Middle frontal gyrus (tissue), 1 donor: ENCODE results near the gene CASQ2.
A peak's percentile ranks its signal among the peaks of the same experiment; 100 is the strongest.
"Not testable (repeated sequence)": the region's sequence is repeated elsewhere in the genome, so short reads cannot be mapped to it uniquely, and the experiment has no call there.

ENCODE experiments used
- DNase-seq: peaks from one replicate; pipeline ENCODE4 v3.0.0-alpha.2; 2015; ENCODE audit warnings: low spot score; ENCODE audit errors: extremely low spot score

CASQ2 gene

GRCh38 chr1:115781343-115781742 is 12.8 kb upstream of the CASQ2 start:
- no peak for DNase-seq

DNA sequence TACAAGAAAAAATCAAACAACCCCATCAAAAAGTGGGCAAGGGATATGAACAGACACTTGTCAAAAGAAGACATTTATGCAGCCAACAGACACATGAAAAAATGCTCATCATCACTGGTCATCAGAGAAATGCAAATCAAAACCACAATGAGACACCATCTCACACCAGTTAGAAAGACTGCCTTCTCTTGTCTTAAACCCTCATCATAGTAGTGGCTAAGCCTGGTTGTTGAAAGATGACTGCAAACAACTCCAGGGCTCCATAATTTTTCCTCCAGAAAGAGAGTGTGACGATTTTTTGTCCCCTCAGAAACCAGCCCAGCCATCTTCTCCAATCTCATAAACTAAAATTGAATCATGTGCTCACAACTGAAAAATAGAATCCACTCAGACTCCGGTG is 12.1 kb upstream of the CASQ2 start:
- DNase-seq: not testable (repeated sequence)

GRCh38 chr1:115779075-115779474 is 10.6 kb upstream of the CASQ2 start:
- DNase-seq: not testable (repeated sequence)

- peak; percentile 58 for DNase-seq
Observed at GRCh38 chr1:115771847-115772457, 3.4 kb upstream of the CASQ2 start.

DNA sequence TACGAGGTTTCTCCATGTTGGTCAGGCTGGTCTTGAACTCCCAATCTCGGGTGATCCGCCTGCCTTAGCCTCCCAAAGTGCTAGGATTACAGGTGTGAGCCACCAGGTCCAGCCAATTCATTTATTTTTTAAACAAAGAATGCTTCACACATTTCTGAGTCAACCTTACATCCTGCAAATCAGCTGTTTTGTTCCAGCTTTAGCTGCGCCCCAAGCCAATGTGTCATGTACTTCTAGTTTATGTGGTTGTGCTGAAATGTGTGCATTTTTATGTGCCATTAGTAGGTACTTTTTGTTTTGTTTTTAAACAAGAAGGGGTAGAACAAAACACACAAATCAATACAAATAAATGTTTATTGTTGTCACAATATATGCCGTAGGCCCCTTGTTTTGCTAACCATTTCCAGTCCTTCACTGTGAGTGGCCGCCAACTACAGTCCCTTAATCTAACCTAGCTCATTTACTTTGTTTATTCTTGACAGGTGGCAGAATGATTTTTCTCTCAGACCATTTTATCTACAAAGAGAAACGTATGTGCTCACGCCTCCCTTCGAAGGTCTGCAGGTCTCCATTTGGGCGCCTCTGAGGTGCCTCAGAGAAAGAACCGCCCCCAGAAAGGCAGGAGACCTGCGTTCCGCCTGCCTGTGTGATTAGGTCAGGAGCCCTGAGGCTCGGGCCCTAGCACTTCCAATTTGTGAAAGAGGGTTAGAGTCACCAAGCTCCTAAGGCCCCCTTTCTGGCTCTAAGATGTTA is 2.8 kb upstream of the CASQ2 start:
- DNase-seq: no peak

- no peak for DNase-seq
Observed at GRCh38 chr1:115767403-115767802, 1.1 kb downstream of the CASQ2 start.

DNA sequence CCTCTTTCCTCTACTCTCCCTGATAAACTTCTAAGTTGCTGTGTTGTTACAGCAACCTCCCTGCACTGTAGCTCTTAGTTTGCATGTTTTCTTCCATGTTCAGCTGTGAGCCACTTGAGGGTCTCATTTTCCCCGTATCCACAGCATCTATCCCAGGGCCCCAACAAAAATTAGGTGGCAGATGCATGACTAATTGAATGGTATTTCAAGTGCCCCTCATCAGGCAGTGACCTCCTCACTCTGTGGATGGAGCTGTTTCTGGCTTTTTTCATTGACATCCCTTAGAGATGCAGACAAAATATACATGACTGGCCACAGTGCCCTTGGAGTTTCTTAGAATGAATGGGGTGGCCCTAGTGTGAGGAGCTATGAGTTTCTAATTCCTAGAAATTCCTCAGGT is 3.4 kb downstream of the CASQ2 start:
- no peak for DNase-seq

DNA sequence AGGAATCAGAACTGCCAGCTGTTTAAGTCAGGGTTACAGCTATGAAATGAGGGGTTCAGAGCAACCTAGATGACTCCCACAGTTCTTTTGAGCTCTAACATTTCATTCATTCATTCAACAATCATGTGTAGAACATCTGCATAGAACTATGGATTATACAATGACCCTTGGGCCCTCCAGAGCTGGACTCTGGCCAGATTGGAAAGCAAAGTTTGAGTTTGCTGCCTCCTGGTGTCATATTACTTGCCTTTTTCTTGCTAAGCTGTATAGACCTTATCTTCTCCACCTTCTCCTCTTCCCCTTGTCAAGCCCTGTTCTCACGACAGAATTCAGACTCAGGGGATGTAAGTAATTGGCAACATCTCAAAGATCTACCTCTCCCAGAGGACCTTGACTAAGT is 4.0 kb downstream of the CASQ2 start:
- no peak for DNase-seq

- DNase-seq: no peak
Observed at GRCh38 chr1:115762779-115763178, 5.7 kb downstream of the CASQ2 start.

DNA sequence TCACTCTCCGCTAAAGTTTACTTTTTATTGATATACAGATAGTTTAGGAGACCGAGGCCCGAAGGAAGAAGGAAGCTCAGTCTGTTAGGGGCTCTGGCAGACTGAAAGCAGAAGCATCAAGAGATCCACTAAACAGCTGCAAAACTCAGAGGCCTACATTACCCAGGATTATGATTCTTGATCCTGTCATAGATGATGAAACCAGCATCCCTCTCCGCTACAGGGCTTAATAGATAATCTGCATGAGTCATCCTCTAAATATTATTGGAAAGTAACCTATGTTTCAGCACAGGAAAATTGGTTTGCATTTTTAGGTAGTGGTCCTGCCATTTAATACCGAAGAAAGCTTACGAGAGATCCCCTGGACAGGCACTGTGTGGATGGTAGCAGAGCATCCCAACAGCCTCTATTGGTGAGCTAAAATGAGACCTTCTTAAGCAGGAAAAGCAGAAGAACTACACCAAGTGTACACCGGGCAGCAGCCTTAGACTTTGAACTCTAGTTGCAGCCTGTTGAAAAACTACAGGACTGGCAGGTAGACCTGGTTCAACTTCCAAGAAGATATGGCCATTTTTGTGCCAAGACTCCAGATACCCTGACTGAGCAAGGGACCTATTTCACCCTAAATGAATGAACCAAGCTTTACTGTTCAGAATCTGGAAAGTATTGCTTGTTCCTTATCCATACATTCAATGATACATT is 6.8 kb downstream of the CASQ2 start:
- DNase-seq: no peak

GRCh38 chr1:115757856-115758255 is 10.7 kb downstream of the CASQ2 start:
- no peak for DNase-seq

GRCh38 chr1:115757326-115757725 is 11.2 kb downstream of the CASQ2 start:
- no peak for DNase-seq

- no peak for DNase-seq
Observed at GRCh38 chr1:115755456-115756370, 12.8 kb downstream of the CASQ2 start.

DNA sequence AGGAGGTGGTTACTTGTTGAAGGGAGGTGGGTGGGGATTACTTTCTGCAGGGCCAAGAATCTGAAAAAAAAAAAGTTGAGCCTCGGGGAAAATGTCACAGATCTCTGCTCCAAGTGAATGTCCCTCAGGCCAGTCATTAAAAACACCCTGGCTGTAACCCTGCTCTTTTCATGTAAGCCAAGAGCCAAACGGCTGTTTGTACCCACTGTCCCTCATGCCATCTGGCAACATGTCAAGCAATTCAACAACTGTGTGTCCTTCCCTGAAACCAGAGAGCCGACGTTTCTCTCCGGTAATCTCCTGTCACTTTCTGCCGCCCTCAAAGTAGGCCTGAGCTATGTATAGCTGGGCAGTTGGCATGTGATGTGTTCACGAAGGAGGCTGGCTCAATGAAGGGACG is 14.7 kb downstream of the CASQ2 start:
- DNase-seq: no peak

- DNase-seq: no peak
Observed at GRCh38 chr1:115753361-115753760, 15.2 kb downstream of the CASQ2 start.

DNA sequence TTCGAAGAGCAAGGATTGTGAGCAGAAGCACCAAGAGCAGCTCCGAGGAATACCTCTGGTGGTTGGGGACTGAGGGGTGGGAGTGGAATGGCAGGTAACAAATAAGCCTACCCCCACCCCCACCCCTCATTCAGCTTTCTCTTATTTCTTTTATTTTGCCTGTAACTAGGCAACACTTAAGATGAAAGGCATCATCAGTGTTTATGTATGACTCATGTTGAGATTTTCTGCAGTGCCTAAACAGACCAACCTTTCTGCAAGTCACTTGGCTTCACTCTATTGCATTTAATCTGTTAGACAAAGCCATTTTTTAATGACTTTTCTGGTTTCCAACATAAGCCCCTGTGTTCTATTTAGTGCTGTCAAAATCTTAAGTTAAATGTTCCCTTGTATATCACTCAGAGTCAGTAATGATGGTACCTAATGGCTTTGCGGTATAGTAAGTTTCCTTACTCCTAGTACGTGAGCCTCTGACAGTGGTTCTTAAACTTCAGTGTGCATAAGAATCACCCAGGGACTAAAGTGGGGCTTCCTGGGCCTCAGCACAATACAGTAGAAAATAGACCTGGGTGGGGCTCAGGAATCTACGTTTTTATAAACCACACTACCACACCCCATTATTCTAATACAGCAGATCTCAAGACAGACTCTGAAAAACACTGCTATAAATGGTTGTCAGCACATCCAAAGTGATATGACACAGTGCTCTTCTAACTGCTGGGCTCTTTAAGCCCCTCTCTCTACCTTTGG is 19.9 kb downstream of the CASQ2 start:
- no peak for DNase-seq

DNA sequence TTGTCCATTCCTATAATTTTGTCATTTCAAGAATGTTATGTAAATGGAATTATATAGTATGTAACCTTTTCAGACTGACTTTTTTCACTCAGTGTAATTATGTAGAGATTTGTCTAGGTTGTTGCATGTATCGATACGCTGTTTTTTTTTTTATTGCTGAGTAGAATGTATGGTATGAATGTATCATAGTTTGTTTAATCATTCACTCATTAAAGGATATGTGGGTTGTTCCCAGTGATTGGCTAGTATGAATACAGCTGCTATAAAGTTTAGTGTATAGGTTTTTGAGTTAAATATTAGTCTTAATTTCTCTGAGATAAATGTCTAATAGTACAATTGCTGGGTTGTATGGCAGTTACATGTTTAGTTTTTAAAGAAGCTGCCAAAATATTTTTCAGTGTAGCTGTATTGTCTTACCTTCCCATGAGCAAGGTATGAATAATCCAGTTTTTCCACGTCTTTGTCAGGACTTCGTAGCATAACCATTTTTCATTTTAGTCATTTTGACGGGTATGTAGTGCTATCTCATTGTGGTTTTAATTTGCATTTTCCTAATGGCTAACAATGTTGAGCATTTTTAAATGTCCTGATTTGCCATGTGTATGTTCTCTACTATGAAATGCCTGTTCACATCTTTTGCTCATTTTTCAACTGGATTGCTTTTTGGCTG is 22.4 kb downstream of the CASQ2 start:
- no peak for DNase-seq

DNA sequence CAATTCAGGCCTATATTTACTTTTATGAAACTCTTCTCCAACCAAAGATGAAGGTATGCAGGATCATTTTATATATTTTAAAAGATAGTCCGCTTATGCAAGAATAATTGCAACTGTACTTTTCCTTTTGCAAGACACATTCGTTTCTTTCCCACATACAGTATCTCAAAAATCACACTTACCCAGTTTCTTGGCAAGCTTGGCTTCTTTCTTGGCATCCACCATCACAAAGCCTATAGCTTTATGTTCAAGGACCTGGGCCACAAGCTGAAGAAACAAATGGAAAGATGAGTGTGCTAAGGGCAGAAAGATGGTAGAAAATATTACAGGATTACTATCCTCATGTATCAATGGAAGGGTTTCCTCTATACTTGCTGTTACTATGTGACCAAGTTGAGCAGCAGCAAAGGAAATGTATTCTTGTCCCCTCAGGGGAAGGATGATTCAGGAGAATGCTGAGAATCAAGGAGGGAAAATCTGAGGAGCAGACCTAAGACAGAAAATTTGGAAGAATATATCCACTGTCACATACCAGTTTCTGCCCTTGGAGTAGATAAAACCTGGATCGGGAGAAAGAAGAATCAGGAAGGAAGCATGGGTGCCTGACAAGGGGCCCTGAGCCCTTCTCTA is 23.8 kb downstream of the CASQ2 start:
- no peak for DNase-seq

DNA sequence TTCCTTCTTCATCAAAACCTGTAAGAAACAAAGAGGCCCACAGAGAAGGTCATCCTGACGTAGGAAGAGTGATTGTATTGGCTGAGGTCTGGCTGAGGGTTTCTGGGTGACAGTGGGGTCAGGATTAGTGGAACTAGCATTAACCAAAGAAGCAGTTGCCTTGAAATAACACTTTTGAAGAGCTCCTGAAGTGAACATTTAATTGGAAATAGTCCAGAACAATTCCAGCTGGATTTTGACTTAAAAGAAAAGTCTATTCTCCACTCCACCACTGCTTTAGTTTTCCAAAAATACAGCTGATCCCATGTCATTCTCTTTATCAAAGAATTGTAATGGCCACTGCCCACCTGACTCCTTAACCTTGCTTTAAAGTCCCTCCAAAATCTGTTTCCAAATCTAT is 27.7 kb downstream of the CASQ2 start:
- DNase-seq: no peak

DNA sequence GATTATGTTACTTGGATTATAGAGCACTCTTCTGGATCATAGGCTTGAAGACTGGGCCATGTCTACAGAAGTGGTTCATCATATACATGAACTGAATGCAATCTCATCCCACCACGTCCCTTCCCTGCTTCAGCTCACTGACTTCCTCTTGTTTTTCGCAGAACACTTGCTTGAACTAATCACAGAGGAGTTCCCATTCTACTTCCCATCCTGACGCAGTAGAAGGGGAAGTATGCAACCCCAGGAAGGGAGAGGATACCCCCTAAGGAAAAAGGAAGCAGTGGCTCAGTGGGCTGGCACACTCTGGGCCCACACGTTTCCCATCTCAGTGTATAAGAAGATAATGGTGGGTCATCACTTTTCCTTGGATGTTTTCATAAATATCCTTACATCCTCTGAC is 36.2 kb downstream of the CASQ2 start:
- no peak for DNase-seq
